HCT116 (cell line): Measurements from ENCODE around the gene PRRX1. TPM values are rescaled to one million over a fixed set of nuclear protein-coding genes. Genes with fewer than 3 reads are reported as not detected.

Experiments used
- ATAC-seq: fragments of 200-7000 bp; cut with Tn5 transposase; 2 replicates; pipeline ENCODE4 v1.9.1; 2020; ENCODE audit warnings: mild to moderate bottlenecking, moderate library complexity
- BruUV-seq: library from RNA; stranded (reverse); fragments of 400-500 nt; replicated peaks from 2 replicates; lab custom pipeline; 2021; lab: Mats Ljungman, UMichigan
- CTCF ChIA-PET: fragments of 300-600 bp; sonication (Branson Sonifier 250); formaldehyde crosslinking; loops from one replicate; lab custom pipeline; 2021; ENCODE audit warnings: antibody characterized with exemption; lab: Charles Lee
- POLR2A ChIA-PET: fragments of 300-600, 350-600 bp; sonication (Branson Sonifier 250); formaldehyde crosslinking; loops from one replicate; lab custom pipeline; 2021; ENCODE audit warnings: antibody characterized with exemption; lab: Charles Lee
- RAD21 ChIA-PET, 2 experiments: fragments of 300-600 bp; sonication (Branson Sonifier 250); formaldehyde crosslinking; loops; one replicate each; lab custom pipeline; 2023; ENCODE audit warnings: low total read pairs in 2 of 2; ENCODE audit not compliant: uncharacterized antibody in 2 of 2, unreplicated experiment in 2 of 2, low non-redundant PET in 1 of 2; lab: Charles Lee
- DNase-seq: peaks from one replicate; pipeline ENCODE4 v3.0.0-alpha.2; 2010; ENCODE audit warnings: low read depth, low spot score
- H2AFZ ChIP-seq: fragments of 200-600 bp; shearing (Covaris generic), sonication (generic); 2 replicates; pipeline ENCODE4 v1.6.1; 2017; ENCODE audit warnings: low read depth, mixed run types, mixed read lengths, antibody characterized with exemption, low read length; ENCODE audit not compliant: poor library complexity, severe bottlenecking
- H3K27ac ChIP-seq: 2 replicates; pipeline ENCODE4 v1.5.1; 2012; ENCODE audit warnings: low read depth, low read length
- H3K27me3 ChIP-seq: fragments of 200-600 bp; sonication (generic); 2 replicates; pipeline ENCODE4 v1.6.1; 2016; ENCODE audit warnings: mixed run types, low read length, mixed read lengths; ENCODE audit not compliant: insufficient read depth
- H3K36me3 ChIP-seq, 2 experiments: fragments of 200-500 bp in 1 of 2; fragments of 200-600 bp in 1 of 2; sonication (Bioruptor generic) in 1 of 2; sonication (generic) in 1 of 2; 2 replicates each; pipeline versions ENCODE4 v1.5.1 to v1.6.1; 2014 to 2016; ENCODE audit warnings: low read length in 2 of 2, inconsistent platforms in 1 of 2, mixed read lengths in 1 of 2, mixed run types in 1 of 2; ENCODE audit not compliant: insufficient read depth in 2 of 2, control insufficient read depth in 1 of 2
- H3K4me1 ChIP-seq, 2 experiments: fragments of 200-600 bp in 1 of 2; sonication (generic) in 1 of 2; 2 replicates each; pipeline versions ENCODE4 v1.5.1 to v1.6.1; 2012 to 2017; ENCODE audit warnings: low read length in 2 of 2, inconsistent platforms in 1 of 2, mild to moderate bottlenecking in 1 of 2, mixed read lengths in 1 of 2, mixed run types in 1 of 2, moderate library complexity in 1 of 2; ENCODE audit not compliant: insufficient read depth in 2 of 2, control insufficient read depth in 1 of 2
- H3K4me2 ChIP-seq: fragments of 200-600 bp; sonication (generic); 2 replicates; pipeline ENCODE4 v1.6.1; 2017; ENCODE audit warnings: mixed run types, low read length, mixed read lengths
- H3K4me3 ChIP-seq, 2 experiments: fragments of 200-600 bp in 1 of 2; sonication (generic) in 1 of 2; replicated peaks in 1 of 2; 2 replicates each; pipeline ENCODE4 v1.5.1; 2011 to 2016; ENCODE audit warnings: low read length in 2 of 2, control low read depth in 1 of 2, low read depth in 1 of 2, mild to moderate bottlenecking in 1 of 2, mixed read lengths in 1 of 2, mixed run types in 1 of 2
- H3K79me2 ChIP-seq: fragments of 200-600 bp; sonication (generic); 2 replicates; pipeline ENCODE4 v1.6.1; 2017; ENCODE audit warnings: mild to moderate bottlenecking, mixed run types, low read length, moderate library complexity, mixed read lengths; ENCODE audit not compliant: insufficient read depth
- H3K9ac ChIP-seq: fragments of 200-600 bp; sonication (generic); 2 replicates; pipeline ENCODE4 v1.6.1; 2016; ENCODE audit warnings: low read length, mixed read lengths
- H3K9me2 ChIP-seq: fragments of 200-600 bp; sonication (generic), shearing (Covaris generic); 2 replicates; pipeline ENCODE4 v1.6.1; 2017; ENCODE audit warnings: mixed run types, mild to moderate bottlenecking, moderate library complexity; ENCODE audit not compliant: insufficient read depth
- H3K9me3 ChIP-seq, 2 experiments: fragments of 200-500 bp in 1 of 2; fragments of 200-600 bp in 1 of 2; sonication (Bioruptor generic) in 1 of 2; sonication (generic) in 1 of 2; 2 replicates each; pipeline ENCODE4 v1.6.1; 2014 to 2017; ENCODE audit warnings: low read length in 2 of 2, mixed read lengths in 2 of 2, inconsistent platforms in 1 of 2, low read depth in 1 of 2, mild to moderate bottlenecking in 1 of 2, mixed run types in 1 of 2, moderate library complexity in 1 of 2; ENCODE audit not compliant: control insufficient read depth in 1 of 2, insufficient read depth in 1 of 2
- H4K20me1 ChIP-seq: fragments of 200-600 bp; sonication (generic), shearing (Covaris generic); 2 replicates; pipeline ENCODE4 v1.6.1; 2017; ENCODE audit warnings: mixed run types, mild to moderate bottlenecking, moderate library complexity; ENCODE audit not compliant: insufficient read depth
- CTCF ChIP-seq, 3 experiments: fragments of 200-600 bp in 1 of 3; sonication (generic) in 1 of 3; IDR thresholded peaks in 2 of 3; conservative IDR thresholded peaks in 1 of 3; 2 replicates each; pipeline ENCODE4 v1.5.1; 2012 to 2017; ENCODE audit warnings: low read depth in 2 of 3, low read length in 2 of 3, antibody characterized with exemption in 1 of 3, borderline replicate concordance in 1 of 3, control low read depth in 1 of 3, mild to moderate bottlenecking in 1 of 3, mixed read lengths in 1 of 3, mixed run types in 1 of 3, moderate library complexity in 1 of 3; ENCODE audit not compliant: insufficient read depth in 1 of 3
- EZH2 ChIP-seq: fragments of 200-600 bp; sonication (generic); IDR thresholded peaks from 2 replicates; pipeline ENCODE4 v1.6.1; 2017; ENCODE audit warnings: antibody characterized with exemption, mixed run types
- FOSL1 ChIP-seq: IDR thresholded peaks from 2 replicates; pipeline ENCODE4 v1.6.1; 2012; ENCODE audit warnings: low read depth
- JUND ChIP-seq: IDR thresholded peaks from 2 replicates; pipeline ENCODE4 v1.6.1; 2012
- MAX ChIP-seq: IDR thresholded peaks from 2 replicates; pipeline ENCODE4 v1.6.1; 2012
- POLR2A ChIP-seq: IDR thresholded peaks from 2 replicates; pipeline ENCODE4 v1.7.0; 2011; ENCODE audit warnings: borderline replicate concordance; ENCODE audit not compliant: insufficient read depth, insufficient read length; ENCODE audit errors: extremely low read depth
- RAD21 ChIP-seq: IDR thresholded peaks from 2 replicates; pipeline ENCODE4 v1.6.1; 2012; ENCODE audit warnings: low read depth, mild to moderate bottlenecking
- SRF ChIP-seq: IDR thresholded peaks from 2 replicates; pipeline ENCODE4 v1.6.1; 2012; ENCODE audit warnings: low read depth
- YY1 ChIP-seq: IDR thresholded peaks from 2 replicates; pipeline ENCODE4 v1.6.1; 2011; ENCODE audit warnings: low read length, low read depth, moderate library complexity, mild to moderate bottlenecking; ENCODE audit not compliant: insufficient replicate concordance; ENCODE audit errors: extremely low read depth
- ZBTB33 ChIP-seq: IDR thresholded peaks from 2 replicates; pipeline ENCODE4 v1.6.1; 2011; ENCODE audit warnings: mild to moderate bottlenecking, low read length, moderate library complexity; ENCODE audit not compliant: insufficient replicate concordance; ENCODE audit errors: extremely low read depth
- ZFX ChIP-seq: fragments of 450-650 bp; IDR thresholded peaks from 2 replicates; pipeline ENCODE4 v1.6.1; 2017
- intact Hi-C: fragments of 100-400 bp; cut with micrococcal nuclease; formaldehyde crosslinking; loops from 2 replicates; pipeline ENCODE4 v1.10.0; 2022
- total RNA-seq: library from RNA; stranded (reverse); gene quantifications from one replicate; pipeline ENCODE4 v1.2.1, GENCODE V29; 2021; ENCODE audit not compliant: unreplicated experiment

PRRX1 gene
- total RNA-seq, 1 experiment from 2014 or later, result 0.37 TPM

- no peaks in the 10 kb centered on the region for H3K9me3 ChIP-seq
- DNase-seq (no peak), ATAC-seq (no peak)
- no peak overlapping the region for H2AFZ ChIP-seq
- H3K4me2 ChIP-seq, result no peak overlapping the region
- no peaks in the 10 kb centered on the region for H3K9me2 ChIP-seq
- H3K9ac ChIP-seq, result no peak overlapping the region
- no TSS peak for BruUV-seq
- no peaks in the 10 kb centered on the region for H3K36me3 ChIP-seq
- H3K4me1 ChIP-seq, result no peaks in the 10 kb centered on the region
- RAD21 ChIA-PET, result no interaction called here
- TF ChIP-seq YY1 (no peak), CTCF (IDR thresholded peaks at IDR 0.05 in 2 of 3, conservative IDR thresholded peaks at IDR 0.05 in 1 of 3; ENCODE audit: borderline replicate concordance in 1 of 3, insufficient read depth in 1 of 3, low read depth in 2 of 3, low read length in 2 of 3) (no peak), MAX (no peak), FOSL1 (no peak), POLR2A (no peak), EZH2 (no peak), SRF (no peak), RAD21 (no peak), ZBTB33 (no peak), JUND (no peak), ZFX (no peak)
- H3K27me3 ChIP-seq, result no peaks in the 10 kb centered on the region
- POLR2A ChIA-PET, result no interaction called here
- no peak overlapping the region for H3K27ac ChIP-seq
- H3K79me2 ChIP-seq, result no peaks in the 10 kb centered on the region
- no peak overlapping the region for H3K4me3 ChIP-seq
- intact Hi-C loops, result no loop called here
- H4K20me1 ChIP-seq, result no peaks in the 10 kb centered on the region
- CTCF ChIA-PET, result no interaction called here
Observed at GRCh38 chr1:170700842-170701615, 37.1 kb downstream of the PRRX1 start.
